T-helper 1 cell treated with Interleukin-12 subunit alpha and Interleukin-12 subunit beta and Interleukin-4 antibody, amounts not matched to agents 30 ng/mL and 1 ng/mL, for 36 hours (primary cell): Measurements from ENCODE around the gene CD226. TPM values are rescaled to one million over a fixed set of nuclear protein-coding genes. Genes with fewer than 3 reads are reported as not detected.
"Not testable (repeated sequence)": the region's sequence is repeated elsewhere in the genome, so short reads cannot be mapped to it uniquely, and the experiment has no call there.

Experiments used
- intact Hi-C: fragments of 100-400 bp; cut with micrococcal nuclease; formaldehyde crosslinking; loops from one replicate; pipeline ENCODE4 v1.15.1; 2024
- total RNA-seq: library from RNA; stranded (reverse); gene quantifications from 2 replicates; pipeline ENCODE4 v1.2.3, GENCODE V29; 2022

The CD226 gene
- total RNA-seq, 1 donor from 2014 or later, result 125 TPM

GRCh38 chr18:69878213-69878933 is 69.3 kb downstream of the CD226 start:
- intact Hi-C loops, result no loop called here

GRCh38 chr18:69876490-69876889 is 71.2 kb downstream of the CD226 start:
- intact Hi-C loops, result no loop called here

- intact Hi-C loops, result no loop called here
These were observed 73.6 kb downstream of the CD226 start for GRCh38 chr18:69874058-69874457.

- intact Hi-C loops, result no loop called here
These were observed 75.0 kb downstream of the CD226 start for GRCh38 chr18:69872661-69873060.

DNA sequence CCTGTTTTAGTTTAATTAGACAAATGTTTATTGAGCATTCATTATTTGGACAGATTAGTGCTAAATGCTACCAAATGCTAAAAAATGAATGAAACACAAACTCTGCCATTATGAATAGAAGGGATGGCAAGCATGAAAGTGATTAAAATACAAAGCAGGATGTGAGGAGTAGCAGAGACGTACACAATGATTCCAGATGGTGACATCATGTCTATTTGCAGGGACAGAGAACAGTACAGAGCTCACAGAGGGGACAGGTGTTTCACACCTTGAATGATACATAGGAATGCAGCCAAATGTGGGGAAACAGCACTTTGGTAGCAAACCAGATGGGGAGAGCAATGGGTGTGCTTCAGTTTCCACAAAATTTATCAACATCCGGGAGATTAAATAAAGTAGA is 76.3 kb downstream of the CD226 start:
- intact Hi-C loops, result no loop called here

GRCh38 chr18:69870736-69871135 is 76.9 kb downstream of the CD226 start:
- intact Hi-C loops, result no loop called here

- intact Hi-C loops, result no loop called here
These were observed 81.5 kb downstream of the CD226 start for GRCh38 chr18:69866212-69866611.

GRCh38 chr18:69865776-69866175 is 81.9 kb downstream of the CD226 start:
- intact Hi-C loops, result no loop called here

DNA sequence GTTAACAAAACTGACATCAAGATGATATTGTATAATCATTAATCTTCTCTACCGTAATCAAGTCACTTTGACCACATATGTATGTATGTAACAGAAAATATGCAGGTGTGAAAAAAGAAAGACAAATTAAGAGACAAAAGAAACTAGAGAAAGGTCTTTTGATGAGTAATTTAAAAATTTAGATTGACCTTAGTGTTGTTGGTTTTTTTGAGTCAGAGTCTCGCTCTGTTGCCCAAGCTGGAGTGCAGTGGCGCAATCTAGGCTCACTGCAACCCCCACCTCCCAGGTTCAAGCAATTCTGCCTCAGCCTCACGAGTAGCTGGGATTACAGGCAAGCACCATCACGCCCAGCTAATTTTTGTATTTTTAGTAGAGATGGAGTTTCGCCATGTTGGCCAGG is 82.9 kb downstream of the CD226 start:
- intact Hi-C loops, result not testable (repeated sequence)

DNA sequence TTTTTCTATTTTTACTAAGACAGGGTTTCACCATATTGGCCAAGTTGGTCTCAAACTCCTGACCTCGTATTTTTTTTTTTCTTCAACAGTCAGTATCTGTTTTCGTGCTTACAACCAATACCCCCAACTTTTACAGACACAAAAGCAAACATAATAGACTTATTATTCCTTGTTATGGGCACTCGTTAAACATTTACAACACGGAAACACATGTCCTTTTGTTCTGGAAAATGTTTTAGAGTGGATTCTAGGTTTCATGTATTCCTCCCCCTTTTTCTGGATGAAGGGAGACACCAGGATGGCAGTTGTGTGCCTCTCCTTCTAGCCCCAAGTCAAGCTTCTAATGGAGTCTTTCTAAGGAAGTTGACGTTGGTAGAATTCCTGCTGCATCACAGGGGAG is 88.8 kb downstream of the CD226 start:
- intact Hi-C loops, result no loop called here

- intact Hi-C loops, result no loop called here
These were observed 93.2 kb downstream of the CD226 start for GRCh38 chr18:69854455-69854854.

DNA sequence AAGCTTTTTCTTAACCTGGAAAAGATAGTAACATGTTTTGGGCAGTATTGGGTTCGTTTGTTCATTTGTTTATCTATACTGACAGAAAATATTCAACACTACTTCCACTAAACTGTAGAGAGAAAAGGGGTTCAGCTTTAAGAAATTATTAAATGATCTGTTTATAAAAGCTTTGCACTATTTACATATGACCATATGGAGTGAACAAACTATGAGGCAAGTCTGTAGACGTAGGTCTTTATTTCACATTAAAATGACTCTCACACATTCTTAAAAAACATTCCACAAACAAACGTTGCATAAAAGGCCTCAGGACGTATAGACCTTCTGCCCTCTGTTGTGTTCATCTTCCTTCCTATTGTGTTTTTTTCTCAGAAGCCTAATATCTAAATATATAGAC is 94.6 kb downstream of the CD226 start:
- intact Hi-C loops, result no loop called here

DNA sequence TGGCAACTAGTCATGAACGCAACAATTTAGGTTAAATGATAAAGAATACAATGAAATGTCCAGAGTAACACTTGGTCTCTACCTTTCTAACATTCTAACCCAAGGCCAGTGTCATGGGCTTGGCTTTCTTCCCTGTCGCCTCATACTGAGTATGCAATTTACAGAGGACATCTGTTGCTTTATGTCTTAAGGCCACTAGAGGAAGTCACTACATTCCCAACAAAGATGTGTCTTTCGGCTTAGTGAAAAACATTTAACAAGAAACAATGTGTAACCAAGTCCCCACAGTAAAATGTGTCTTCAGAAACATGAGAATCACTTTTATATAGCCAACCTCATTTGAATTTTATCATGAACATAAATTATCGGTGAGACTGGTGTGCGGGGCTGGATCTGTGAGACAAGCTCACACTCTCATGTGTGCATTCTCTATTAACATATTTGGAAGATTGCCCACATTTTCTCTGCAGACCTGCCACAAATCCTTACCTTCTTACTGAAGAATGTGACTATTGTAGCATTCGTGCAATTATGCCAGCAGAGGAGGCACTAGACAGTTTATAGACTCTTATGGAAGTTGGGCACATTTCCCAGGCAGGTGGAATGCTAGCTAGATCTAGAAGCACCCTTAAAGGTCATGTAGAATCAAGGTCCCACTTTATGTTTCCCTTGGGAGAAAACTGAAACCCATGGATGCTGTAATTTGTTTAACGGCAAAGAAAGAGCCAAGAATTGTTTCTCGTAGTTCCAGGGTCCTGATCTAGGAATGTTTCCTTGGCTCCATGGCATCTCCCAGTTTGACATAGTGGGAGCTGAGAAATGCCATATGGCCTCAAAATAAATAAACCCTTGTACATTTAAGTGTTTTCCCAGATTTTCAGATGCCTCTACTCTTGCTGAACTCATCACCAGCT is 101.8 kb downstream of the CD226 start:
- intact Hi-C loops, result loop anchor here (2.0 to 5.0 kb wide), 2 partner anchors 226 to 241 kb away; no protein-coding TSS in a partner anchor

DNA sequence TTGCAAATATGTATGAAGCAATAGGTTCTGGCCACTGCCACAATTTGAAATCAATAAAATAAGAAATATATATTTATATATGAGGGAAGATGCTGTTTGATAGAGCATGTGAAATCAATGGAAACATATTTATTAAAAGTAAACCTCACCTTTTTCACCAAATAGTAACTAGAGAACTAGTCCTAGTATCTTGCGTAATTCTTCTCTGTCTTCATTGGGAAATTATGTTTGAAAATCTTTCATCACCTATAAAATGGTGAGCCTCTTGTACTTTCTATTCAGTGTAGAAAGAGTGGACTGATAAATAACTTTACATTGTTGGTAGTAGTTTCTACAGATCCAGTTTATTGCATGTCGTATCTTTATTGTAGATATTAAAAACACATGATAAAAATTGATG is 103.0 kb downstream of the CD226 start:
- intact Hi-C loops, result loop anchor here (2.0 to 5.0 kb wide), 2 partner anchors 228 to 242 kb away; no protein-coding TSS in a partner anchor

- intact Hi-C loops, result no loop called here
These were observed 104.7 kb downstream of the CD226 start for GRCh38 chr18:69843015-69843414.

GRCh38 chr18:69841117-69841516 is 106.6 kb downstream of the CD226 start:
- intact Hi-C loops, result no loop called here

- intact Hi-C loops, result no loop called here
These were observed 107.2 kb downstream of the CD226 start for GRCh38 chr18:69840445-69840844.

- intact Hi-C loops, result no loop called here
These were observed 107.7 kb downstream of the CD226 start for GRCh38 chr18:69840001-69840400.

- intact Hi-C loops, result no loop called here
These were observed 108.2 kb downstream of the CD226 start for GRCh38 chr18:69839497-69839896.

DNA sequence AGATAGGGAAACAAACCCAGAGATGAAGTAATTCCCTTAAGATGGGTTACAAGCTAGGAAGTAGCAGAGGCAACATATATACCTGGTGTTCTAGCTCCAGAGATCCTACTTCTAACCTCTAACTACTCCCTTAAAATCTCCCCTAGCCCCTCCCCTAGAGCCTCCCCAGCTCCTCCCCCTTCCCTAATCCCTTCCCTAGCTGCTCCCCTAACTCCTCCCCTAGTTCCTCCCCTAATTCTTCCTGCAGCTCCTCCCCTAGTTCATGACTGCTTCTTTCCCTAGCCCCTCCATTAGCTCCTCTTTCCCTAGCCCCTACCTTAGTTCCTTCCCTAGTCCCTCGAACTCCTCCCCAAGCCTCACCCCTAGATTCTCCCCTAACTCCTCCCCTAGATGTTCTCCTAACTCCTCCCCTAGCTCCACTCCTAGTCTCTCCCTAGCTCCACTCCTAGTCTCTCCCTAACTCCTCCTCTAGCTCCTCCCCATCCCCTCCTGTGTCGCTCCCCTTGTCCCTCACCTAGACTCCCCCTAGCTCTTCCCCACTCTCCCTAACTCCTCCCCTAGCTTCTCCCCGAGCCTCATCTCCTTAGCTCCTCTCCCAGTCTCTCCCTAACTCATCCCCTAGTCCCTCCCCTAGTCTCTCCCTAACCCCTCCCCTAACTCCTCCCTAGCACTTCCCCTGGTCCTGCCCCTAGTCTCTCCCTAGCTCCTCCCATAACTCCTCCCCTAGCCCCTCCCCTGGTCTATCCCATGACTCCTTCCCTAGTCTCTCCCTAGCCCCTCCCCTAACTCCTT is 108.9 kb downstream of the CD226 start:
- intact Hi-C loops, result no loop called here

- intact Hi-C loops, result no loop called here
These were observed 109.7 kb downstream of the CD226 start for GRCh38 chr18:69838003-69838402.

- intact Hi-C loops, result not testable (repeated sequence)
These were observed 112.7 kb downstream of the CD226 start for GRCh38 chr18:69834980-69835379.
